Endothelial cell of umbilical vein (primary cell): ENCODE results near the gene JARID2. TPM values are rescaled to one million over a fixed set of nuclear protein-coding genes. Genes with fewer than 3 reads are reported as not detected.

Source experiments
- BruUV-seq: library from RNA; stranded (reverse); fragments of 400-500 nt; replicated peaks from 2 replicates; lab custom pipeline; 2021; lab: Mats Ljungman, UMichigan
- CTCF ChIA-PET: fragments of 300-600, 350-600 bp; sonication (Branson Sonifier 250); formaldehyde crosslinking; loops from one replicate; lab custom pipeline; 2021; ENCODE audit warnings: antibody characterized with exemption, inconsistent platforms; lab: Charles Lee
- POLR2A ChIA-PET: fragments of 300-600, 350-600 bp; sonication (Branson Sonifier 250); formaldehyde crosslinking; loops from one replicate; lab custom pipeline; 2021; ENCODE audit warnings: antibody characterized with exemption, inconsistent platforms; lab: Charles Lee
- DNase-seq: peaks from one replicate; pipeline ENCODE4 v3.0.0-alpha.2; 2011; ENCODE audit warnings: low read depth, low spot score
- FAIRE-seq: peaks from 2 replicates; lab custom pipeline; 2011; peaks lifted over from hg19 to GRCh38; lab: Jason Lieb, UNC
- H2AFZ ChIP-seq: 2 replicates; pipeline ENCODE4 v1.6.0; 2012; ENCODE audit warnings: low read depth, low read length, control low read depth, inconsistent platforms
- H3K27ac ChIP-seq: 2 replicates; pipeline ENCODE4 v1.5.1; 2011; ENCODE audit warnings: low read depth, mild to moderate bottlenecking, control low read depth, low read length, moderate library complexity; ENCODE audit not compliant: insufficient read depth
- H3K27me3 ChIP-seq, 2 experiments: 2 replicates each; pipeline versions ENCODE4 v1.6.0 to v1.6.1; 2011; ENCODE audit warnings: low read length in 2 of 2, mixed read lengths in 1 of 2; ENCODE audit not compliant: control insufficient read depth in 2 of 2, insufficient read depth in 2 of 2
- H3K36me3 ChIP-seq, 2 experiments: 2 replicates in 1 of 2; 3 replicates in 1 of 2; pipeline ENCODE4 v1.5.1; 2011; ENCODE audit warnings: low read length in 2 of 2, mild to moderate bottlenecking in 1 of 2, moderate library complexity in 1 of 2; ENCODE audit not compliant: control insufficient read depth in 2 of 2, insufficient read depth in 2 of 2; ENCODE audit errors: extremely low read depth in 1 of 2
- H3K4me1 ChIP-seq: 3 replicates; pipeline ENCODE4 v1.5.1; 2011; ENCODE audit warnings: mild to moderate bottlenecking, low read length; ENCODE audit not compliant: control insufficient read depth, insufficient read depth; ENCODE audit errors: extremely low read depth
- H3K4me2 ChIP-seq: 2 replicates; pipeline ENCODE4 v1.6.1; 2011; ENCODE audit warnings: low read length, control low read depth, mixed read lengths; ENCODE audit not compliant: insufficient read depth
- H3K4me3 ChIP-seq, 3 experiments: fragments of 200-600 bp in 1 of 3; sonication (generic), shearing (Covaris generic) in 1 of 3; replicated peaks in 1 of 3; 2 replicates each; pipeline ENCODE4 v1.5.1; 2011 to 2016; ENCODE audit warnings: control low read depth in 3 of 3, low read length in 3 of 3, mild to moderate bottlenecking in 2 of 3, inconsistent platforms in 1 of 3, low read depth in 1 of 3, moderate library complexity in 1 of 3; ENCODE audit not compliant: insufficient read depth in 1 of 3
- H3K79me2 ChIP-seq: 2 replicates; pipeline ENCODE4 v1.6.0; 2012; ENCODE audit warnings: low read length, inconsistent platforms; ENCODE audit not compliant: control insufficient read depth, insufficient read depth
- H3K9ac ChIP-seq: replicated peaks from 2 replicates; pipeline ENCODE3; 2011; ENCODE audit warnings: low read length, control low read depth; ENCODE audit not compliant: insufficient read depth; ENCODE audit errors: extremely low read depth
- H3K9me1 ChIP-seq: replicated peaks from 3 replicates; pipeline ENCODE4 v1.6.0; 2011; ENCODE audit warnings: mild to moderate bottlenecking, low read length; ENCODE audit not compliant: control insufficient read depth, insufficient read depth; ENCODE audit errors: extremely low read depth
- H3K9me3 ChIP-seq: replicated peaks from 2 replicates; pipeline ENCODE4 v1.5.1; 2012; ENCODE audit warnings: low read length, inconsistent platforms; ENCODE audit not compliant: control insufficient read depth, insufficient read depth
- H4K20me1 ChIP-seq: replicated peaks from 2 replicates; pipeline ENCODE3; 2011; ENCODE audit warnings: mild to moderate bottlenecking, low read length; ENCODE audit not compliant: control insufficient read depth, insufficient read depth; ENCODE audit errors: extremely low read depth
- EZH2 ChIP-seq: IDR thresholded peaks from 2 replicates; pipeline ENCODE4 v1.6.1; 2012; ENCODE audit warnings: borderline replicate concordance, low read depth, mild to moderate bottlenecking, moderate library complexity, low read length, inconsistent platforms; ENCODE audit not compliant: severe bottlenecking
- FOS ChIP-seq: IDR thresholded peaks from 2 replicates; pipeline ENCODE4 v1.6.1; 2011; ENCODE audit warnings: mild to moderate bottlenecking, low read length, moderate library complexity, borderline replicate concordance; ENCODE audit not compliant: insufficient read depth
- GATA2 ChIP-seq: IDR thresholded peaks from 2 replicates; pipeline ENCODE4 v1.7.0; 2011; ENCODE audit warnings: low read depth, mild to moderate bottlenecking, moderate library complexity, mixed read lengths, low read length; ENCODE audit not compliant: insufficient read length, insufficient read depth
- JUN ChIP-seq: IDR thresholded peaks from 2 replicates; pipeline ENCODE4 v1.6.1; 2011; ENCODE audit warnings: borderline replicate concordance, low read depth; ENCODE audit not compliant: insufficient read length, insufficient read depth
- MYC ChIP-seq: IDR thresholded peaks from one replicate; pipeline ENCODE4 v1.6.1; 2011; ENCODE audit warnings: mild to moderate bottlenecking, low read depth, low read length
- POLR2A ChIP-seq: IDR thresholded peaks from 2 replicates; pipeline ENCODE4 v1.6.1; 2012; ENCODE audit warnings: low read depth, mild to moderate bottlenecking, control low read depth, low read length
- POLR2AphosphoS5 ChIP-seq: IDR thresholded peaks from 2 replicates; pipeline ENCODE4 v1.6.1; 2012; ENCODE audit warnings: low read depth, mild to moderate bottlenecking, control low read depth, low read length, moderate library complexity; ENCODE audit not compliant: insufficient read depth
- dilution Hi-C: fragments of 300-500 bp; cut with MboI; formaldehyde crosslinking; loops from one replicate; pipeline ENCODE4 v1.15.0; 2019; ENCODE audit warnings: low sequenced_read_pairs; ENCODE audit not compliant: extremely low pct_ligation_motif_present
- intact Hi-C: fragments of 100-400 bp; cut with micrococcal nuclease; formaldehyde crosslinking; loops from one replicate; pipeline ENCODE4 v1.10.0; 2022
- polyA plus RNA-seq, 4 experiments: library from polyadenylated mRNA; depleted of rRNA in 3 of 4; stranded (reverse) in 3 of 4; unstranded in 1 of 4; fragments of >200 nt; gene quantifications; 2 replicates each; pipeline versions ENCODE4 v1.2.1 to v1.2.3, GENCODE V29; 2011 to 2012; ENCODE audit warnings: missing spikeins in 1 of 4
- total RNA-seq: library from RNA; stranded (reverse); gene quantifications from 2 replicates; pipeline ENCODE4 v1.2.3, GENCODE V29; 2021
- TF ChIP-seq, protein P1 (sequence below), 2 donors: IDR thresholded peaks; 1 replicate in 1 of 2; 2 replicates in 1 of 2; pipeline ENCODE4 v1.5.1; 2011; ENCODE audit warnings: low read length in 2 of 2, mild to moderate bottlenecking in 2 of 2, moderate library complexity in 2 of 2, control low read depth in 1 of 2, inconsistent platforms in 1 of 2, low read depth in 1 of 2; ENCODE audit not compliant: insufficient read depth in 1 of 2; ENCODE audit errors: extremely low read depth in 1 of 2
- TF ChIP-seq, protein P2 (sequence below): IDR thresholded peaks from 2 replicates; pipeline ENCODE4 v1.6.1; 2011; ENCODE audit not compliant: insufficient read depth, insufficient read length

Gene JARID2
- total and polyA plus RNA-seq, 2 donors (not counting 3 experiments of a cell fraction or from before 2014, with no cell fraction given): 2.9 to 10.6 TPM

DNA sequence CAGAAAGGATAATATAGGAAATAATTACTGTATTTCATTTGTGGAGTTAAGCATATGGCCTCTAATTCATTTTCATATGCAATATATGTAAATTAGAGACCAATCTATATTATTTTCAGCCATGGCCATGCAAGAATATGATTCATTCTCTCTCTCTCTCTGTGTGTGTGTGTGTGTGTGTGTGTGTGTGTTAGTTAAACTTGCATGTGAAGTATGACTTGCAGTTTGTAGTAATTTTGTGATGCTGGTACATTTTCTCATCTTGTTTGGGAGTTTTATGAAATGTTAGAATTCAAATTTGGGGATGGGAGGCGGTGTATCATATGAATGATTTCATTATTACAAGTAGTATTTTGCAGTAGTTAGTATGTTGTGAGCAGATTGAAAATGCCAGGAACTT is 74.8 kb downstream of the JARID2 start:
- ChIA-PET CTCF (no interaction called here), POLR2A (interaction anchor here (0.5 kb wide), 1 partner anchor 16 kb away, joined by 3 read pairs; no protein-coding TSS in a partner anchor)
- H3K9ac ChIP-seq: no peak overlapping the region
- no peak overlapping the region for H2AFZ ChIP-seq
- H3K27ac ChIP-seq: no peak overlapping the region
- no peaks in the 10 kb centered on the region for H3K9me3 ChIP-seq
- no peaks in the 10 kb centered on the region for H3K27me3 ChIP-seq
- no peaks in the 10 kb centered on the region for H4K20me1 ChIP-seq
- no TSS peak for BruUV-seq
- no peak for DNase-seq
- no peak overlapping the region for H3K4me2 ChIP-seq
- H3K4me3 ChIP-seq: no peak overlapping the region
- dilution Hi-C loops (no loop called here), intact Hi-C loops (no loop called here)
- H3K4me1 ChIP-seq: no peaks in the 10 kb centered on the region
- H3K36me3 ChIP-seq: no peaks in the 10 kb centered on the region
- no peaks in the 10 kb centered on the region for H3K9me1 ChIP-seq
- FAIRE-seq: no peak
- peaks cover 2% of the 10 kb centered on the region for H3K79me2 ChIP-seq
- TF ChIP-seq, protein P1, sequence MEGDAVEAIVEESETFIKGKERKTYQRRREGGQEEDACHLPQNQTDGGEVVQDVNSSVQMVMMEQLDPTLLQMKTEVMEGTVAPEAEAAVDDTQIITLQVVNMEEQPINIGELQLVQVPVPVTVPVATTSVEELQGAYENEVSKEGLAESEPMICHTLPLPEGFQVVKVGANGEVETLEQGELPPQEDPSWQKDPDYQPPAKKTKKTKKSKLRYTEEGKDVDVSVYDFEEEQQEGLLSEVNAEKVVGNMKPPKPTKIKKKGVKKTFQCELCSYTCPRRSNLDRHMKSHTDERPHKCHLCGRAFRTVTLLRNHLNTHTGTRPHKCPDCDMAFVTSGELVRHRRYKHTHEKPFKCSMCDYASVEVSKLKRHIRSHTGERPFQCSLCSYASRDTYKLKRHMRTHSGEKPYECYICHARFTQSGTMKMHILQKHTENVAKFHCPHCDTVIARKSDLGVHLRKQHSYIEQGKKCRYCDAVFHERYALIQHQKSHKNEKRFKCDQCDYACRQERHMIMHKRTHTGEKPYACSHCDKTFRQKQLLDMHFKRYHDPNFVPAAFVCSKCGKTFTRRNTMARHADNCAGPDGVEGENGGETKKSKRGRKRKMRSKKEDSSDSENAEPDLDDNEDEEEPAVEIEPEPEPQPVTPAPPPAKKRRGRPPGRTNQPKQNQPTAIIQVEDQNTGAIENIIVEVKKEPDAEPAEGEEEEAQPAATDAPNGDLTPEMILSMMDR (IDR thresholded peaks at IDR 0.05; ENCODE audit: extremely low read depth in 1 of 2, insufficient read depth in 1 of 2, low read depth in 1 of 2, low read length in 2 of 2): no peak
- TF ChIP-seq, protein P2, sequence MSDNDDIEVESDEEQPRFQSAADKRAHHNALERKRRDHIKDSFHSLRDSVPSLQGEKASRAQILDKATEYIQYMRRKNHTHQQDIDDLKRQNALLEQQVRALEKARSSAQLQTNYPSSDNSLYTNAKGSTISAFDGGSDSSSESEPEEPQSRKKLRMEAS: no peak
- no peak for TF ChIP-seq GATA2
- TF ChIP-seq JUN: no peak
- TF ChIP-seq MYC: no peak
- no peak for TF ChIP-seq POLR2AphosphoS5
- no peak for TF ChIP-seq POLR2A
- TF ChIP-seq EZH2: no peak
- no peak for TF ChIP-seq FOS
